ENCODE results near the gene WEE1.

The WEE1 gene

DNA sequence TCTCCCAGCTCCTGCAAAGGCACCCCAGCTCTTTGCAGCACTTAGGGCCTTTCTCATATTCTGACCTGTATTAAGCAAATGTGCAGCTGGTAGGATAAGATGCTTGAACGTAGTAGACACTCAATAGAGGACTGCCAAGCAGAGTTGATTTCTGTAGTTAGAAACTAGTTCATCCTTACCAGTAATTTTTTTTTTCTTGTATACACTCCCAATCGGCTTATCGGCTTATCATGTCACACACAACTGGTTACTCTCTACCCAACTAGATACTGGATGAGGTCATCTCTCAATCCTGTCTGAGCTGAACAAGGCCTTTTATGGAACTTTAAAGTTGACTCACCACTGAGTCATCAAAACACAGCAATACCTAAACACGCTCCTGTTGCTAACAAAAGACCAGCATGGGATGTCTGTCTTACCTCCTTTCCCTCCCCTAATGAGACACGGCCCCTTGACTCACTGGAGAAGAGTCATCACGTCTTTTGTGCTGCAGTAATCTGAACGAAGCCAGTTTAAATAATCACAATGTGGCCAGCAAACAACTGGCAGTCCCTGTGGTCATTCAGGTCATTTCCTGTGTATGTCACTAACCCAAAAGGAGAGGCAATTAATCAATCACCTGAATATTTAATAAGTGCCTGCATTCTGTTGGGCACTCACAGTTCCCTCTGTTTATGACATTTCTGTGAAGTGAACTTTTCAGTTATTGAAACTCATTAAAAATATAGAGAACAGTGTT is 7.5 kb upstream of the WEE1 start (continued):
- TF ChIP-seq, protein P1, sequence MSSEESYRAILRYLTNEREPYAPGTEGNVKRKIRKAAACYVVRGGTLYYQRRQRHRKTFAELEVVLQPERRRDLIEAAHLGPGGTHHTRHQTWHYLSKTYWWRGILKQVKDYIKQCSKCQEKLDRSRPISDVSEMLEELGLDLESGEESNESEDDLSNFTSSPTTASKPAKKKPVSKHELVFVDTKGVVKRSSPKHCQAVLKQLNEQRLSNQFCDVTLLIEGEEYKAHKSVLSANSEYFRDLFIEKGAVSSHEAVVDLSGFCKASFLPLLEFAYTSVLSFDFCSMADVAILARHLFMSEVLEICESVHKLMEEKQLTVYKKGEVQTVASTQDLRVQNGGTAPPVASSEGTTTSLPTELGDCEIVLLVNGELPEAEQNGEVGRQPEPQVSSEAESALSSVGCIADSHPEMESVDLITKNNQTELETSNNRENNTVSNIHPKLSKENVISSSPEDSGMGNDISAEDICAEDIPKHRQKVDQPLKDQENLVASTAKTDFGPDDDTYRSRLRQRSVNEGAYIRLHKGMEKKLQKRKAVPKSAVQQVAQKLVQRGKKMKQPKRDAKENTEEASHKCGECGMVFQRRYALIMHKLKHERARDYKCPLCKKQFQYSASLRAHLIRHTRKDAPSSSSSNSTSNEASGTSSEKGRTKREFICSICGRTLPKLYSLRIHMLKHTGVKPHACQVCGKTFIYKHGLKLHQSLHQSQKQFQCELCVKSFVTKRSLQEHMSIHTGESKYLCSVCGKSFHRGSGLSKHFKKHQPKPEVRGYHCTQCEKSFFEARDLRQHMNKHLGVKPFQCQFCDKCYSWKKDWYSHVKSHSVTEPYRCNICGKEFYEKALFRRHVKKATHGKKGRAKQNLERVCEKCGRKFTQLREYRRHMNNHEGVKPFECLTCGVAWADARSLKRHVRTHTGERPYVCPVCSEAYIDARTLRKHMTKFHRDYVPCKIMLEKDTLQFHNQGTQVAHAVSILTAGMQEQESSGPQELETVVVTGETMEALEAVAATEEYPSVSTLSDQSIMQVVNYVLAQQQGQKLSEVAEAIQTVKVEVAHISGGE (tag by site-specific recombination; conservative IDR thresholded peaks at IDR 0.05; ENCODE audit: low read depth) = no peak
- TF ChIP-seq ZEB2 (tag by site-specific recombination; IDR thresholded peaks at IDR 0.05) (peak; percentile 99), SP3 (tag by site-specific recombination; IDR thresholded peaks at IDR 0.05) (peak; percentile 68), OVOL3 (tag by site-specific recombination; IDR thresholded peaks at IDR 0.05) (peak; percentile 76; the same call in 1 of the 2 replicates), ZNF248 (tag by site-specific recombination; IDR thresholded peaks at IDR 0.05) (no peak), YY1 (tag by site-specific recombination; IDR thresholded peaks at IDR 0.05) (no peak), ZNF560 (tag by site-specific recombination; IDR thresholded peaks at IDR 0.05; ENCODE audit: borderline replicate concordance) (no peak), ZNF777 (tag by site-specific recombination; IDR thresholded peaks at IDR 0.05; ENCODE audit: borderline replicate concordance) (no peak), ZNF670 (tag by site-specific recombination; IDR thresholded peaks at IDR 0.05; ENCODE audit: low read depth) (no peak), SCRT2 (tag by site-specific recombination; IDR thresholded peaks at IDR 0.05) (peak; percentile 99), ZNF266 (tag by site-specific recombination; IDR thresholded peaks at IDR 0.05; ENCODE audit: low read depth) (no peak), ZNF175 (tag by site-specific recombination; IDR thresholded peaks at IDR 0.05) (no peak), ZBTB49 (tag by site-specific recombination; IDR thresholded peaks at IDR 0.05; ENCODE audit: low read depth) (no peak), ZNF404 (tag by site-specific recombination; IDR thresholded peaks at IDR 0.05) (no peak), ZNF660 (tag by site-specific recombination; IDR thresholded peaks at IDR 0.05) (peak; percentile 91; the same call in 1 of the 2 replicates), ZNF341 (tag by site-specific recombination; IDR thresholded peaks at IDR 0.05; ENCODE audit: low read depth) (no peak), ZNF558 (tag by site-specific recombination; IDR thresholded peaks at IDR 0.05) (peak; percentile 88), ZNF48 (tag by site-specific recombination; IDR thresholded peaks at IDR 0.05) (no peak), ZNF157 (tag by site-specific recombination; IDR thresholded peaks at IDR 0.05) (no peak)
- TF ChIP-seq, protein P2, sequence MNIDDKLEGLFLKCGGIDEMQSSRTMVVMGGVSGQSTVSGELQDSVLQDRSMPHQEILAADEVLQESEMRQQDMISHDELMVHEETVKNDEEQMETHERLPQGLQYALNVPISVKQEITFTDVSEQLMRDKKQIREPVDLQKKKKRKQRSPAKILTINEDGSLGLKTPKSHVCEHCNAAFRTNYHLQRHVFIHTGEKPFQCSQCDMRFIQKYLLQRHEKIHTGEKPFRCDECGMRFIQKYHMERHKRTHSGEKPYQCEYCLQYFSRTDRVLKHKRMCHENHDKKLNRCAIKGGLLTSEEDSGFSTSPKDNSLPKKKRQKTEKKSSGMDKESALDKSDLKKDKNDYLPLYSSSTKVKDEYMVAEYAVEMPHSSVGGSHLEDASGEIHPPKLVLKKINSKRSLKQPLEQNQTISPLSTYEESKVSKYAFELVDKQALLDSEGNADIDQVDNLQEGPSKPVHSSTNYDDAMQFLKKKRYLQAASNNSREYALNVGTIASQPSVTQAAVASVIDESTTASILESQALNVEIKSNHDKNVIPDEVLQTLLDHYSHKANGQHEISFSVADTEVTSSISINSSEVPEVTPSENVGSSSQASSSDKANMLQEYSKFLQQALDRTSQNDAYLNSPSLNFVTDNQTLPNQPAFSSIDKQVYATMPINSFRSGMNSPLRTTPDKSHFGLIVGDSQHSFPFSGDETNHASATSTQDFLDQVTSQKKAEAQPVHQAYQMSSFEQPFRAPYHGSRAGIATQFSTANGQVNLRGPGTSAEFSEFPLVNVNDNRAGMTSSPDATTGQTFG (tag by site-specific recombination; IDR thresholded peaks at IDR 0.05; ENCODE audit: borderline replicate concordance) = no peak
- TF ChIP-seq, protein P3, sequence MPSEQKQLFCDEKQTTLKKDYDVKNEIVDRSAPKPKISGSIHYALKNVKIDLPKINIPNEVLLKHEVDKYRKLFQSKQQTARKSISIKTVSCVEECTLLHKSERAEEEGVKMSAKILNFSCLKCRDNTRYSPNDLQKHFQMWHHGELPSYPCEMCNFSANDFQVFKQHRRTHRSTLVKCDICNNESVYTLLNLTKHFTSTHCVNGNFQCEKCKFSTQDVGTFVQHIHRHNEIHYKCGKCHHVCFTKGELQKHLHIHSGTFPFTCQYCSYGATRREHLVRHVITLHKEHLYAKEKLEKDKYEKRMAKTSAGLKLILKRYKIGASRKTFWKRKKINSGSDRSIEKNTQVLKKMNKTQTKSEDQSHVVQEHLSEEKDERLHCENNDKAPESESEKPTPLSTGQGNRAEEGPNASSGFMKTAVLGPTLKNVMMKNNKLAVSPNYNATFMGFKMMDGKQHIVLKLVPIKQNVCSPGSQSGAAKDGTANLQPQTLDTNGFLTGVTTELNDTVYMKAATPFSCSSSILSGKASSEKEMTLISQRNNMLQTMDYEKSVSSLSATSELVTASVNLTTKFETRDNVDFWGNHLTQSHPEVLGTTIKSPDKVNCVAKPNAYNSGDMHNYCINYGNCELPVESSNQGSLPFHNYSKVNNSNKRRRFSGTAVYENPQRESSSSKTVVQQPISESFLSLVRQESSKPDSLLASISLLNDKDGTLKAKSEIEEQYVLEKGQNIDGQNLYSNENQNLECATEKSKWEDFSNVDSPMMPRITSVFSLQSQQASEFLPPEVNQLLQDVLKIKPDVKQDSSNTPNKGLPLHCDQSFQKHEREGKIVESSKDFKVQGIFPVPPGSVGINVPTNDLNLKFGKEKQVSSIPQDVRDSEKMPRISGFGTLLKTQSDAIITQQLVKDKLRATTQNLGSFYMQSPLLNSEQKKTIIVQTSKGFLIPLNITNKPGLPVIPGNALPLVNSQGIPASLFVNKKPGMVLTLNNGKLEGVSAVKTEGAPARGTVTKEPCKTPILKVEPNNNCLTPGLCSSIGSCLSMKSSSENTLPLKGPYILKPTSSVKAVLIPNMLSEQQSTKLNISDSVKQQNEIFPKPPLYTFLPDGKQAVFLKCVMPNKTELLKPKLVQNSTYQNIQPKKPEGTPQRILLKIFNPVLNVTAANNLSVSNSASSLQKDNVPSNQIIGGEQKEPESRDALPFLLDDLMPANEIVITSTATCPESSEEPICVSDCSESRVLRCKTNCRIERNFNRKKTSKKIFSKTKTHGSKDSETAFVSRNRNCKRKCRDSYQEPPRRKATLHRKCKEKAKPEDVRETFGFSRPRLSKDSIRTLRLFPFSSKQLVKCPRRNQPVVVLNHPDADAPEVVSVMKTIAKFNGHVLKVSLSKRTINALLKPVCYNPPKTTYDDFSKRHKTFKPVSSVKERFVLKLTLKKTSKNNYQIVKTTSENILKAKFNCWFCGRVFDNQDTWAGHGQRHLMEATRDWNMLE (tag by site-specific recombination; conservative IDR thresholded peaks at IDR 0.05; ENCODE audit: low read depth) = peak; percentile 63
- TF ChIP-seq, protein P4, sequence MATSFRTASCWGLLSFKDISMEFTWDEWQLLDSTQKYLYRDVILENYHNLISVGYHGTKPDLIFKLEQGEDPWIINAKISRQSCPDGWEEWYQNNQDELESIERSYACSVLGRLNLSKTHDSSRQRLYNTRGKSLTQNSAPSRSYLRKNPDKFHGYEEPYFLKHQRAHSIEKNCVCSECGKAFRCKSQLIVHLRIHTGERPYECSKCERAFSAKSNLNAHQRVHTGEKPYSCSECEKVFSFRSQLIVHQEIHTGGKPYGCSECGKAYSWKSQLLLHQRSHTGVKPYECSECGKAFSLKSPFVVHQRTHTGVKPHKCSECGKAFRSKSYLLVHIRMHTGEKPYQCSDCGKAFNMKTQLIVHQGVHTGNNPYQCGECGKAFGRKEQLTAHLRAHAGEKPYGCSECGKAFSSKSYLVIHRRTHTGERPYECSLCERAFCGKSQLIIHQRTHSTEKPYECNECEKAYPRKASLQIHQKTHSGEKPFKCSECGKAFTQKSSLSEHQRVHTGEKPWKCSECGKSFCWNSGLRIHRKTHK (tag by site-specific recombination; IDR thresholded peaks at IDR 0.05) = no peak; the same call in 1 of the 2 replicates
- TF ChIP-seq, protein P5, sequence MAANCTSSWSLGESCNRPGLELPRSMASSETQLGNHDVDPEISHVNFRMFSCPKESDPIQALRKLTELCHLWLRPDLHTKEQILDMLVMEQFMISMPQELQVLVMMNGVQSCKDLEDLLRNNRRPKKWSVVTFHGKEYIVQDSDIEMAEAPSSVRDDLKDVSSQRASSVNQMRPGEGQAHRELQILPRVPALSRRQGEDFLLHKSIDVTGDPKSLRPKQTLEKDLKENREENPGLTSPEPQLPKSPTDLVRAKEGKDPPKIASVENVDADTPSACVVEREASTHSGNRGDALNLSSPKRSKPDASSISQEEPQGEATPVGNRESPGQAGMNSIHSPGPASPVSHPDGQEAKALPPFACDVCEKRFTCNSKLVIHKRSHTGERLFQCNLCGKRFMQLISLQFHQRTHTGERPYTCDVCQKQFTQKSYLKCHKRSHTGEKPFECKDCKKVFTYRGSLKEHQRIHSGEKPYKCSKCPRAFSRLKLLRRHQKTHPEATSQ (tag by site-specific recombination; IDR thresholded peaks at IDR 0.05) = no peak

Data from HEK293 (cell line).